IMR-90 (cell line): Measurements from ENCODE around the gene C5orf15. TPM values are rescaled to one million over a fixed set of nuclear protein-coding genes. Genes with fewer than 3 reads are reported as not detected.

Experiments used
- ATAC-seq: fragments of 200-7000 bp; cut with Tn5 transposase; 2 replicates; pipeline ENCODE4 v1.9.1; 2020; ENCODE audit warnings: low read depth, mild to moderate bottlenecking, moderate library complexity
- BruUV-seq: library from RNA; stranded (reverse); fragments of 400-500 nt; replicated peaks from 2 replicates; lab custom pipeline; 2021; lab: Mats Ljungman, UMichigan
- CTCF ChIA-PET: fragments of 300-600 bp; formaldehyde crosslinking; extraction: SDS; loops from one replicate; lab custom pipeline; 2021; ENCODE audit warnings: antibody characterized with exemption; lab: Yijun Ruan, JAX
- POLR2A ChIA-PET: fragments of 300-600 bp; sonication (Branson Sonifier 250); formaldehyde crosslinking; loops from one replicate; lab custom pipeline; 2022; ENCODE audit warnings: antibody characterized with exemption; ENCODE audit not compliant: unreplicated experiment; lab: Charles Lee
- DNase-seq: peaks from one replicate; pipeline ENCODE4 v3.0.0; 2013
- H2AFZ ChIP-seq: replicated peaks from 2 replicates; pipeline ENCODE3; 2013; ENCODE audit warnings: low read length, mild to moderate bottlenecking; ENCODE audit not compliant: poor library complexity
- H2AK5ac ChIP-seq: 2 replicates; pipeline ENCODE4 v1.6.1; 2013; ENCODE audit warnings: low read depth, low read length, inconsistent platforms
- H2AK9ac ChIP-seq: replicated peaks from 2 replicates; pipeline ENCODE3; 2013; ENCODE audit warnings: mild to moderate bottlenecking, low read depth, low read length, moderate library complexity; ENCODE audit not compliant: poor library complexity
- H2BK120ac ChIP-seq: 2 replicates; pipeline ENCODE4 v1.6.1; 2013; ENCODE audit warnings: low read depth, low read length, inconsistent platforms
- H2BK15ac ChIP-seq: 3 replicates; pipeline ENCODE4 v1.6.1; 2013; ENCODE audit warnings: low read depth, low read length, inconsistent platforms
- H2BK20ac ChIP-seq: 2 replicates; pipeline ENCODE4 v1.6.1; 2013; ENCODE audit warnings: low read depth, mild to moderate bottlenecking, inconsistent platforms, low read length, moderate library complexity
- H2BK5ac ChIP-seq: 2 replicates; pipeline ENCODE4 v1.6.1; 2013; ENCODE audit warnings: mild to moderate bottlenecking, low read depth, low read length, inconsistent platforms; ENCODE audit not compliant: poor library complexity, severe bottlenecking
- H3K14ac ChIP-seq: replicated peaks from 2 replicates; pipeline ENCODE4 v1.6.1; 2013; ENCODE audit warnings: low read depth, low read length, inconsistent platforms
- H3K18ac ChIP-seq: 2 replicates; pipeline ENCODE4 v1.6.1; 2013; ENCODE audit warnings: low read depth, low read length, control low read depth
- H3K23ac ChIP-seq: 2 replicates; pipeline ENCODE4 v1.6.1; 2013; ENCODE audit warnings: low read depth, low read length, inconsistent platforms
- H3K27ac ChIP-seq: 2 replicates; pipeline ENCODE4 v1.5.1; 2013; ENCODE audit warnings: mild to moderate bottlenecking, control low read depth, low read length; ENCODE audit not compliant: insufficient read depth
- H3K27me3 ChIP-seq: 2 replicates; pipeline ENCODE4 v1.6.1; 2013; ENCODE audit warnings: low read length; ENCODE audit not compliant: control insufficient read depth, insufficient read depth
- H3K36me3 ChIP-seq: 2 replicates; pipeline ENCODE4 v1.6.1; 2013; ENCODE audit warnings: low read length, mixed read lengths; ENCODE audit not compliant: control insufficient read depth, insufficient read depth
- H3K4ac ChIP-seq: 2 replicates; pipeline ENCODE4 v1.6.1; 2013; ENCODE audit warnings: low read depth, low read length, inconsistent platforms
- H3K4me1 ChIP-seq: 2 replicates; pipeline ENCODE4 v1.6.1; 2013; ENCODE audit warnings: low read length, mixed read lengths; ENCODE audit not compliant: control insufficient read depth, insufficient read depth
- H3K4me2 ChIP-seq: 2 replicates; pipeline ENCODE4 v1.6.1; 2013; ENCODE audit warnings: low read depth, mild to moderate bottlenecking, control low read depth, low read length, moderate library complexity
- H3K4me3 ChIP-seq: 2 replicates; pipeline ENCODE4 v1.5.1; 2013; ENCODE audit warnings: low read depth, mild to moderate bottlenecking, control low read depth, low read length, moderate library complexity; ENCODE audit not compliant: insufficient read depth
- H3K56ac ChIP-seq: 2 replicates; pipeline ENCODE4 v1.6.1; 2013; ENCODE audit warnings: low read length, inconsistent platforms; ENCODE audit not compliant: insufficient read depth; ENCODE audit errors: extremely low read depth
- H3K79me1 ChIP-seq, 2 experiments: 2 replicates each; pipeline ENCODE4 v1.6.1; 2013; ENCODE audit warnings: low read length in 2 of 2, inconsistent platforms in 1 of 2, low read depth in 1 of 2
- H3K9ac ChIP-seq: 2 replicates; pipeline ENCODE4 v1.6.1; 2013; ENCODE audit warnings: low read depth, low read length, control low read depth
- H3K9me1 ChIP-seq: 2 replicates; pipeline ENCODE4 v1.6.1; 2013; ENCODE audit warnings: low read length, inconsistent platforms; ENCODE audit not compliant: insufficient read depth
- H3K9me3 ChIP-seq: 2 replicates; pipeline ENCODE4 v1.6.1; 2013; ENCODE audit warnings: low read length; ENCODE audit not compliant: control insufficient read depth, insufficient read depth
- H4K20me1 ChIP-seq: 2 replicates; pipeline ENCODE4 v1.6.1; 2013; ENCODE audit warnings: low read length, inconsistent platforms; ENCODE audit not compliant: insufficient read depth
- H4K5ac ChIP-seq: 2 replicates; pipeline ENCODE4 v1.6.1; 2013; ENCODE audit warnings: mild to moderate bottlenecking, low read depth, low read length, control low read depth
- H4K8ac ChIP-seq, 2 experiments: 2 replicates each; pipeline ENCODE4 v1.6.1; 2013; ENCODE audit warnings: low read depth in 2 of 2, low read length in 2 of 2, control low read depth in 1 of 2, inconsistent platforms in 1 of 2
- H4K91ac ChIP-seq: 2 replicates; pipeline ENCODE4 v1.6.1; 2013; ENCODE audit warnings: low read depth, low read length, inconsistent platforms; ENCODE audit not compliant: insufficient read depth
- BHLHE40 ChIP-seq: fragments of 150-350 bp; IDR thresholded peaks from 2 replicates; pipeline ENCODE4 v1.6.1; 2016; ENCODE audit warnings: mild to moderate bottlenecking, low read depth, low read length
- CHD1 ChIP-seq: IDR thresholded peaks from 2 replicates; pipeline ENCODE4 v1.6.1; 2012; ENCODE audit warnings: low read depth, low read length, improper control_type of control experiment
- FOS ChIP-seq: fragments of 150-350 bp; IDR thresholded peaks from 2 replicates; pipeline ENCODE4 v1.6.1; 2016; ENCODE audit warnings: low read depth, low read length
- MAFK ChIP-seq: IDR thresholded peaks from 2 replicates; pipeline ENCODE4 v1.6.1; 2012; ENCODE audit warnings: low read depth, low read length, improper control_type of control experiment
- MAZ ChIP-seq: IDR thresholded peaks from 2 replicates; pipeline ENCODE4 v1.6.1; 2012; ENCODE audit warnings: low read depth, mild to moderate bottlenecking, low read length, improper control_type of control experiment, moderate library complexity, borderline replicate concordance
- POLR2A ChIP-seq: IDR thresholded peaks from 2 replicates; pipeline ENCODE4 v1.6.1; 2012; ENCODE audit warnings: mild to moderate bottlenecking, low read depth, low read length
- RAD21 ChIP-seq: IDR thresholded peaks from 2 replicates; pipeline ENCODE4 v1.6.1; 2012; ENCODE audit warnings: low read length, improper control_type of control experiment
- RFX5 ChIP-seq: IDR thresholded peaks from 2 replicates; pipeline ENCODE4 v1.8.0; 2012; ENCODE audit warnings: low read depth, mild to moderate bottlenecking, low read length, moderate library complexity
- SMC3 ChIP-seq: fragments of 150-350 bp; IDR thresholded peaks from 2 replicates; pipeline ENCODE4 v1.6.1; 2016; ENCODE audit warnings: low read depth, mild to moderate bottlenecking, antibody characterized with exemption, low read length, moderate library complexity
- WGBS, 2 experiments: methylation state at CpG; one replicate each; pipeline versions ENCODE4 v1.1.5 to v1.1.7; 2013; ENCODE audit warnings: missing lambda C conversion rate in 2 of 2; ENCODE audit not compliant: insufficient read length in 1 of 2; ENCODE audit errors: extremely low coverage in 2 of 2; 5-methylcytosine and 5-hydroxymethylcytosine counted together
- dilution Hi-C: fragments of 300-500 bp; cut with HindIII; formaldehyde crosslinking; loops from one replicate; pipeline ENCODE4 v1.14.3; 2018; ENCODE audit warnings: low sequenced_read_pairs; ENCODE audit not compliant: unreplicated experiment
- in situ Hi-C: fragments of 300-500 bp; cut with MboI; formaldehyde crosslinking; loops from 3 replicates; pipeline ENCODE4 v1.14.3; 2019; ENCODE audit warnings: low sequenced_read_pairs, inconsistent platforms, mixed read lengths
- intact Hi-C: fragments of 100-400 bp; cut with micrococcal nuclease; formaldehyde crosslinking; loops from 2 replicates; pipeline ENCODE4 v1.10.0; 2022
- polyA plus RNA-seq, 3 experiments: library from polyadenylated mRNA; depleted of rRNA; stranded (reverse); fragments of >200 nt; gene quantifications; 2 replicates each; pipeline ENCODE4 v1.2.3, GENCODE V29; 2012; ENCODE audit warnings: low replicate concordance in 1 of 3
- total RNA-seq: library from RNA; depleted of rRNA; stranded (reverse); fragments of >200 nt; gene quantifications from 2 replicates; pipeline ENCODE4 v1.2.3, GENCODE V29; 2012

The C5orf15 gene
- total and polyA plus RNA-seq, 2 of the 4 experiments (the other 2 are of a cell fraction) = 35.1 to 73.5 TPM

DNA sequence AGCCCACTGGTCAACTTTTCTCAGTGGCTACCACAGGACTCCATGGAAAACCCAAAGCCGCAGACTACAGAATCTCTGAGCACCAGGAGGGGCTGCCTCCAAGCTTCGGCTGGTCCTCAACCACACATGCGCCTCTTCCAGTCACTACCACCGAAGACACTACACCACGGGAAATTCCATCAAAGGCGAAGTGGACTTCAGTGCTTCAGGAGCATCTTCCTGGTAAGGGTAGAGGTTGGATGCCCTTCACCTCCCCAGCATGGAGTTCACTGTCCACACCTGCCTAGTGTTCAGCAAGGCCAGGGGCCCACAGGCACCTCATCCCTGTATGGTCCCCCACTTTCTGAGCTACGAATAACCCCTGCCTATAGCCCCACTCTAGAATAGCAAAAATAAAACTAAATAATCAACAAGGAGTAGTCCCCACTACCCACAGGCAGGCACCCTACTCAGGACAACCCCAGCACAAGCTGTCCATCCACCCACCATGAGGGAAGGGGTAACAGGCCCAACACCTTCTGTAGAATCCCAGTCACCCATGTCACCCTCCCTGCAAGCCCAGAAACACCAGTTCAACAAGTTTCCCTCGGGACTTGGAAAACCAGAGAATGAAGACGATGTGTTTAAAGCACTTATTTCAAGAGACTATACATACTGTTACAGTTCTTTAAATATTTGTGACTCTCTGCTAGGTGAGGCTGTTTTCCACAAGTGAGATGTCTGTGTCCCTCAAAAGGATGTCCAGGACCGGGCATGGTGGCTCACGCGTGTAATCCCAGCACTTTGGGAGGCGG is 33.7 kb upstream of the C5orf15 start:
- Histone ChIP-seq H3K9me3 (no peaks in the 10 kb centered on the region), H3K27me3 (no peaks in the 10 kb centered on the region), H3K9ac (no peak overlapping the region), H4K91ac (no peak overlapping the region), H2BK15ac (no peak overlapping the region), H3K4me1 (peaks cover 28% of the 10 kb centered on the region), H3K79me1 (peaks cover 10 to 72% of the 10 kb centered on the region in 2 experiments), H2BK20ac (no peak overlapping the region), H3K4me3 (no peak overlapping the region), H2AFZ (no peak overlapping the region), H4K20me1 (peaks cover 68% of the 10 kb centered on the region), H2AK9ac (no peak overlapping the region), H4K5ac (no peak overlapping the region), H3K9me1 (peaks cover 34% of the 10 kb centered on the region), H3K14ac (no peak overlapping the region), H3K23ac (peak overlapping the region; percentile 40; the same call in 1 of the 2 replicates), H2BK5ac (no peak overlapping the region), H3K4ac (no peak overlapping the region), H2BK120ac (no peak overlapping the region), H2AK5ac (peak overlapping the region; percentile 35; the same call in 1 of the 2 replicates), H4K8ac (no peak overlapping the region; a peak in 1 of 4 replicates), H3K4me2 (peak overlapping the region; percentile 17; the same call in 1 of the 2 replicates), H3K18ac (no peak overlapping the region), H3K27ac (no peak overlapping the region), H3K36me3 (peaks cover 15% of the 10 kb centered on the region), H3K56ac (no peak overlapping the region)
- WGBS, 2 experiments = 86% methylated on average over 2 of the region's 13 CpGs; no CpG with 5 or more reads in 1 of the 2 experiments
- intact Hi-C loops = no loop called here
- no peak for DNase-seq
- in situ Hi-C loops = no loop called here
- no peak for ATAC-seq
- TF ChIP-seq SMC3 = no peak
- TF ChIP-seq MAZ = no peak
- no peak for TF ChIP-seq BHLHE40
- no peak for TF ChIP-seq MAFK
- no peak for TF ChIP-seq RAD21
- TF ChIP-seq POLR2A = no peak
- TF ChIP-seq CHD1 = no peak
- TF ChIP-seq RFX5 = no peak
- no peak for TF ChIP-seq FOS
- dilution Hi-C loops = no loop called here
- POLR2A ChIA-PET = no interaction called here
- CTCF ChIA-PET = no interaction called here
- BruUV-seq = no TSS peak
